Measurements from ENCODE around the gene DAB2IP.

The DAB2IP gene

DNA sequence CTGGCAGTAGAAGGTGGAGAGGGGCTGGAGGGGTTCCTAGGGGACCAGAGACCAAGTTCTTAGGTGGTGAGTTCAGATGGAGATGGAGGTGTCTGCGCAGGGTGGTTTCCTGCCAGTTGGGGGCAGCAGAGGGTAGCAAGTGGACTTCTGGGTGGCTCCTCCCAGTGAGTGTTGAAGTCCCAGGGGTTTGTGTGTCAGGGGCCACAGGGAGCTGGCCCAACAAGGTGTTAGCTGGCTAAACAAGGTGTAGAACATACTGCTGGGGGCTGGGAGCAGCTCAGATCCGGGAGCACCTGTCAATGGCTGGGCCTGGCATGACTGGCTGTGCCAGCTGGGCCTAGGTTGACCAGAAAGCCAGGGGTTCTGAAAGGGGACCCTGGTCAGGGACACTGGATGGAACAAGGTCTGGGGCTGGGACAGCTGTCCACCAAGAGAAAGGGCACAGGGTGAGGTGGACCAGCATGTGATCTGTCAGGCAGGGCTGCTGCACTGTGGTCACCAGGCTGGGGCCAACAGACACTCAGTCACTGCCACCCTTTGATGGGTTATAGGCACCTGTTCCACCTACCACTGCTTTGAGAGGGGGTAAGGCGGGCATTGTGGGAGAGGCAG is 35.6 kb downstream of the DAB2IP start:
- peak; percentile 68 to 73 for DNase-seq

DNA sequence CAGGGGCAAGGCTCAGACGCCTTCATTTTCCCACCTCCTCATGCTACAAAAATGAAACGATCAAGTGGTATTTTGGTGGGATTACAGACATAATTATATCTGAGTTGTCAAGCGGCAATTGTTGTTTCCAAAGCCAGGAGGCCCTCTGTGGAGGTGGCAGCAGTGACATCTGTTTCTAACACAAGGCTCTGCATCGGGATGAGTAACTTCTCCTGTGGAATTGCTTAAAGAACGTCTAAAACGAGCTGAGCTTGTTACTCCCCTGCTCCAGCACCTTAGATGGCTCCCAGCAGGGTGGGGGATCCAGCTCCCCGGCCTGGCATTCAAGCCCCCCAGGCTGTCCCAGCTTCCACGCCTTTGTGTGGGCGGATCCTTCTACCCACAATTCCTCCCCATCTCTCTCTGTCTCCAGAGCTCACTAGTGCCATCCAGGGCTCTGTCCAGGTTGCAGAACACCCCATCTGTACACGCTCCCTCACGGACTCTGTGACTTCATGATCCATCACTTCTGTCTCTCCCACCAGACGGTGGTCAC is 36.8 kb downstream of the DAB2IP start:
- no peak for DNase-seq

DNA sequence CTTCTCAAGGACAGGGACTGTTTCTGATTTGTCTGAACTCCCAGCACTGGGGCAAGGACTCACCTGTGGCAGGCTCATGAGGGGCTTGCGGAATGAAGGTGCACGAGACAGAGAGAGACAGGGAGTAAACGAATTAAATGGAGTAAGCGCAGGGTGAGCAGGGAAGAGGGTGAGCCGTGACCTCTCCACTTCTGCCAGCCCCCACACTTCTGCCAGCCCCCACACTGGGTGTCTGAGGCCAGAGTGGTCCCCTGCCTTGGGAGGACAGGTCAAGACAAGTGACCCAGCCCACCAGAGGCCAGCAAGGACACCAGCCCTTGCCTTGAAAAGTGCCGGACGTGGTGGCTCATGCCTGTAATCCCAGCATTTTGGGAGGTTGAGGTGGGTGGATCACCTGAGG is 37.2 kb downstream of the DAB2IP start:
- no peak for DNase-seq

DNA sequence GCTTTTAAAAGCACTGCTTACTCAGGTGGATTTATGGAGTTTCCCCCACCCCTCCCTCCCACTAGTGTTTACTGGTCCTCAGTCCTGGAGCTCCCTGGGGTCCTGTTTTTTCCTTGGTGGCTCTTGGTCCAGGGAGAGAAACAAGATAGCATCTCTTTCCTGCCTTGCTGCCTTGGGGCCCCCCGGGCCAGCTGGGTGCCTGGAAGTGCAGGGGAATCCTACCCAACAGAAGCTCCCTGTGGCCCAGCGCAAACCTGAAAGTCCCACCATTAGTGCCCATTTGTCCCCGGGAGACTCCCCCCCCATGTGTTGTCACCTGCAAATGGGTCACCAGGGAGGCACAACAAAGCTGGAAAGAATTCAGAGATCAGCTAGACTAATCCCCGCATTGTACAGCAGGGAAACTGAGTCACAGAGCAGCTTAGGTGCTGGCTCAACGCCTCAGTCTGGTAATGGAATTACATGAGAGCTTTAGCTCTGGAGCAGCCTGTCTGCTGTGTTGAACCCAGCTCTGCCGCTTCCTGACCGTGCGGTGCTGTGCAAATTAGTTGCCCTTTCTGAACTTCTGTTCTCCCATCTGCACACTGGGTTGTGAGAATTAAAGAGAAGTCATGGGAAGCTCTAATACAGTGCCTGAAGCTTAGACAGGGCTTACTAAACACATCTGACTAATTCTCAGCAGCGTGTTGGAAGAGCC is 38.2 kb downstream of the DAB2IP start:
- DNase-seq, result no peak

DNA sequence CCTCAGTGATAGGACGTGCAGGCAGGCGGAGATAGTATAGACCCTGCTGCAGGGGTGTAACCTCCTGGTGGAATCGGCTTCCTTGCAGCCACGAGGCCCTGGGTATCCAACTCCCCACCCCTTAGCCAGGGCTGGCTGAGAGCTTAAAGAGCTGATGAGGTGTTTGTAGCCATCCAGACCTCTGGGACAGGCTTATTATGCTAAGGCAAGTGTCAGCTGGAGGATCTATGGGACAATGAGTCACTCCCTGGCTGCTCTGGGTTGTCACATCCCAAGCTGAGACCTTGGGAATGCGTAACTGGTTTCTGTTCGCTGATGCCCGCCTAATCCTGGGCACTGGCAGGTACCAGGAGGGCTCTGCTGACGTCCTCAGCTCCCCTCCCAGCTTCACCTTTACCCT is 38.9 kb downstream of the DAB2IP start:
- DNase-seq, result no peak

DNA sequence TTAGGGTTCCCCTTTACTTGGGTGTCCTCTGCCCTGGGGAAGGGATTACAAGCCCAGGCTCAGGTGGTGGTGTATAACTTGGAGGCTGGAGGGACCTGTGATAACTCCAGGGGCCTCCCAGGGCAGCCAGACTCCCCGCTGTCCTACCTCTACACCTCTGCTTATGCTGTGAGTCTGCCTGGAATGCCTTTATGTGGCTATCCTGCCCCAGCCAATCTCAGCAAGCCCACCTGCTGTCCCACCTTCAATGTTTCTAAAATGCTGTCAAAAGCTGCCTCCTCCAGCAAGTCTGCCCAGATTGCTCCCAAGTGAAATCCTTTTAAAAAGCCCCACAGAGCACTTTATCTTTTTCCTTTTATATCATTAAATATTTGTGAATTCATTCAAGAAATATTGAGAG is 39.3 kb downstream of the DAB2IP start:
- no peak for DNase-seq

DNA sequence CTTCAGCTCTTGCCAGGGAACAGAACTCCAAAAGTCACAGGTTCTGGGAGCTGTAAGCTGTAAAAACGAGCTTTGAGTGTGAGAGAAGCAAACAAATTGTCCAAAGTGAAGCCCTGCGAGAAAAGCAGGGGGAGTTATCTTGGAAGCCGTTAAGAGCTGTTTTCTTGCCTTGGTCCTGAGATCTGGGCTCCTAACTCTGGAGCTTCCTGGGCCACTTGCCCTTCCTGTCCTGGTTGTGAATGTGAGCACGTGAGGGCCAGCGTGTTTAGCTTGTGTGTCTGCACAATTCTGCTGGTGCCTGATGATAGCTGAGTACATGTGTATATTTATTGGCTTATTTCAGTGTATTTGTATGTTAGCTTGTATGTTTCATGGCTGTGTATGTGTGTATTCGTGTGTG is 40.5 kb downstream of the DAB2IP start:
- no peak for DNase-seq

DNA sequence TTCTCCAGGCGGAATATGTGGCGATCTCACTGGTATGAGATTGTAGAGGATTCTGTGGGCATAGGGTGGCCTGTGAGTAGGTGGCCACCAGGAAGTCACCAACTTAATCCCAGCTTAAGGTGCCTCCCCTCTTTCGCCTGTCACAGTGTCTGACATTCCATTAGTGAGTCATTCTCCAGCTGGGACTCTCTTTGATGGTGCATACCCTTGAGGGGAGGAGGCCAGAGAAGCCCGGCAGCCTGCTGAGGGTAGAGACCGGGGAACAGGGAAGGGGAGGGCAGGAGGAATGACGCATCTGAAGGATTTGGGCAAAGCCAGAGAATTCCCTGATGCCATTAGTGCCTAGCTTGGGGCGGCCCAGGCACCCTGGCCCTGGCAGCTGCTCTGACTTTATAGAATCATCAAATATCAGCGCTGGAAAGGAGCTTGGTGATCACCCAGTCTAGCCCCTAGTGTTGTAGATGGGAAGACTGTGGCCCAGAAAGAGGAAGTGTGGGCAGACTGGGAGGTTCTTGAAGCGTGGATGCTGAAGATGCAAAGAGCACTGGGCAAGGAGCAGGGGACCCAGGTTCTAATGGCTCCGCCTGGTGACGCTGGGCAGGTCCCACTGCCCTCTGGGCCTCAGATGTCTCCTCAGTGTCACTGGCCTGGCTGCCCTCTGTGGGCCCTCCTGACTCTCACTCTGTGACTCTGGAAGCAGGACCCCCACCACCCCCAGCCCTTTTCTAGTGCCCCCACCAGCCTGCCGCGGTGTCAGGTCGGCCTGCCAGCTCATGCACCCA is 41.4 kb downstream of the DAB2IP start:
- DNase-seq, result no peak

DNA sequence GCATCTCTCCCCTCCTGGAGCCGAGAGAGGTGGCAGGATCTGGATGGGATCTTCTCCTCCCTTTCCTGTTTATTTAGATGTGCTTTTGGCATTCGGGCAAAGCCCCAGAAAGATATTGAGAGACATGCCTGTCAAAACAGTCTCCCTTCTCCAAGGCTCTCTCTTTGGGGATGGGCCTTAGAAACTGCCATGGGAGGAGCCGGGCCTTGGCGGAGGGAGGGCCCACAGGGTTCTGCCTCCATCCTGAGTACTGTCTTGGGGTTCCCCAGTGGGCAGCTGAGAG is 41.9 kb downstream of the DAB2IP start:
- DNase-seq, result no peak

DNA sequence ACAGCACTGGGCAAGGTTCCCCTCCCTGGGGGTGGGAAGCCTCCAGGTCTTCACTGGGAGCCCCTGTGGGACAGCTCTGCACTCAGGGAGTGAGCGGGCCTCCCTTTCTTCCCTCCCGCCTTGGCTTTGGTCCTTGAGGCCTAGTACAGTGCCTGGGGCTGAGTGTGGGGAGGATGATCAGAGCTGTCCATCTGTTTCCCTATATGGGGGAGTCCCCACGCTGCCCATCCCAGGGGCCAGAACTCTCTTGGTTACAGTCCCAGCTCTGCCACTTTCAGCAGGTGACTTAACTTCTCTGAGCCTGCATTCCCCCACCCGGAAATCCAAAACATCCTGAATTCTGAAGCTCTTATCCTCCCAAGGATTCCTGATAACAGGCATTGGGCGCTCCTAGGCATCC is 42.6 kb downstream of the DAB2IP start:
- no peak for DNase-seq

DNA sequence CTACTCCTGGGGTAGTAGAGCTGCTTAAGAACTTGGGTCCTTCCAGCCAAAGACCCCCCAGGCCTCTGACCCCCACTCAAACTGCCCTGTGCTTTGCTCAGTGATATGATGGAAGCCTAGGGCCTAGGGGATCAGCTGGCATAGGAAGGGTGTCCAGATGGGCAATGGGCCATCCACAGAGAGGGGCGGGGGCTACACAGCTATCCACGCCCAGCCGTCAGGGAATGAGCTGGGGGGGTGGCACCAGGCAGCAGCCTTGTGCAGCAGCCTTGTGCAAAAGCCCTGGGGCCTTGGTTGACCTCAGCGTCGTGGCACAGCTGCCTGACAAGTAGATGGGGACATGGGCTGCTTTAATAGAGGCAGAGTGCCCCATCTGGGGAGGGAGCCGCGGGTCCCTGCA is 43.2 kb downstream of the DAB2IP start:
- no peak for DNase-seq

DNA sequence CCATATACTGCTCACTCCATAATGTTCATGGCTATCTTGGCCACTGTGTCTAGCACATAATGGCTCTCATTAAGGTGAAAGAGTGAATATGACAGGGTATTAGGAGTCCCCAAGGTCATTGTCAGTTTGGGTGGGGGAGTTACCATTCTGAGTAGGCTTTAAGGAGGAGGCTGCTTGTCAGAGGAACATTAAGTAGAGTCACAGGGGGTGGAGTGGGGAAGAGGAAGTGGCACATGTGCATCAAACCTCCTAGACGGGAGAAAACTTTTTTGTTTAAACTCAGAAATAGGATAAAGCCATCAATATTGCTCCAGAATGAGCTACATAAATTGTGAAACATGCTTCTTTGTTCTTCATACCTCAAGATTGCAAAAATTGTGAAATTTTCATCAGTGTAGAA is 45.5 kb downstream of the DAB2IP start:
- no peak for DNase-seq

DNA sequence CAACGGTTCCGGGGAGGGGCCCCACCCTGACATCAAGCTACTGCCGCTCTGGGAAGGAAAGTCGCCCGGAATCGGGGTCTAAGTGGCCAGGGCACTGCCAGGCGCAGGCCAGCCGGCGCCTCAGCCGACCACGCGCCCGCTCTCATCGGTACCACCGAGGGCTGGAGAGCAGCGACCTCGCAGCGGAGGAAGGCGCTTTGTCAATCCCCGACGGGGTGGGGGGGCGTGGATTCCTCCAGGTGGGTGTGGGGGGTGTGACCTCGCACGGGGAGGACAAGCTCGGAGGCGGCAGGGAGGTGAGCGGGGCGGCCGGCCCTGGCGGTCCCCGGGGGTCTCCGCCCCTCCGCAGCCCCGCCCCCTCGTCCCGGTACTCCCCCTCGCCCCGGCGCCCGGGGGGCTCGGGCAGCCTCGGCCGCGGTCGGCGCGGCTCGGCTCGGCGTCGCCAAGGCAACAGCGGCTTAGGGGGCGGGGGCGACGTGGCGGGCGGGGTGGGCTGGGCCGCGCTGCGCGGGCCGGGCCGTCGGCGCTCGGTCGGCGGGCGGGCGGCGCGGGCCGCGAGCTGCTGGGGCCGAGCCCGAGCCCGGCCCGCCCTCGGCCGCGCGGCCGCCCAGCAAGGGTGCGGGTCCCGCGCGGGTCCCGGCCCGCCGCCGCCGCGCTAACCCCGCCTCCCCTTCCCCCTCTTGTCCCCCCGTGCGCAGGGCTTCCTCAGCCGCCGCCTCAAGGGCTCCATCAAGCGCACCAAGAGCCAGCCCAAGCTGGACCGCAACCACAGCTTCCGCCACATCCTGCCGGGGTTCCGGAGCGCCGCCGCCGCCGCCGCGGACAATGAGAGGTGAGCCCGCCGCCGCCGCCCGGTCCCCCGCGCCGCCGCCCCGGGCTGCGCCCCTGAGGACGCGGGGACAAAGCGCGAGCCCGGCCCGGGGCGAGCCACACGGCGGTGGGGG is 47.5 kb downstream of the DAB2IP start:
- peak; percentile 31 to 34 for DNase-seq

DNA sequence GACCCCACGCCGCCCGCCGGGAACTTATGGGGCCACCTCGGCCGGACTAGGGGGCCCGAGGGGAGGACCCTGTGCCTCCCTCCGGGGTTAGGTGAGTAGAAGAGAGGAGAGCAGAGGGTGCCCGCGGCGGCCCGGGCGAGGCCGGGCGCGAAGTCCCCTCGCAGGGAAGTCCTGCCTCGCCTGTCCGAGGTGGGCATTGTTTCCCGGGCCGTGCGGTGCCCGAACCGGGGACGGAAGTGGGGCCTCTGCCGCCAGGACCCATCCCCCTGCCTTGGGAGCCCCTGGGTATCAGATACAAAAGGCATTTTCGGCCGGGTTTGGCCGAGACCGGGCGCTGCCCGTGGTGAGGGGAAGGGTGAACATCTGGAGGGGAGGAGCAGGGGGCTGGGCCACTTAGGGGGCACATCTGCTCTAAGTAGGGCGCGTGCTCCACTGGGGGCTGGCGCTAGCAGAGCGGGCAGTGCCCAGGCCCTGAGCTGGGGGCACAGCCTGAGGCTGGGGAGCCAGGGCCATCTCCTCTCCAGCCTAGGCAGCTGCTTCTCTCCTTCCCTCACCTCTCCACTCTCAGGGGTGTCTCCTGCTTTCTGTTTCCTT is 48.2 kb downstream of the DAB2IP start:
- DNase-seq, result no peak

DNA sequence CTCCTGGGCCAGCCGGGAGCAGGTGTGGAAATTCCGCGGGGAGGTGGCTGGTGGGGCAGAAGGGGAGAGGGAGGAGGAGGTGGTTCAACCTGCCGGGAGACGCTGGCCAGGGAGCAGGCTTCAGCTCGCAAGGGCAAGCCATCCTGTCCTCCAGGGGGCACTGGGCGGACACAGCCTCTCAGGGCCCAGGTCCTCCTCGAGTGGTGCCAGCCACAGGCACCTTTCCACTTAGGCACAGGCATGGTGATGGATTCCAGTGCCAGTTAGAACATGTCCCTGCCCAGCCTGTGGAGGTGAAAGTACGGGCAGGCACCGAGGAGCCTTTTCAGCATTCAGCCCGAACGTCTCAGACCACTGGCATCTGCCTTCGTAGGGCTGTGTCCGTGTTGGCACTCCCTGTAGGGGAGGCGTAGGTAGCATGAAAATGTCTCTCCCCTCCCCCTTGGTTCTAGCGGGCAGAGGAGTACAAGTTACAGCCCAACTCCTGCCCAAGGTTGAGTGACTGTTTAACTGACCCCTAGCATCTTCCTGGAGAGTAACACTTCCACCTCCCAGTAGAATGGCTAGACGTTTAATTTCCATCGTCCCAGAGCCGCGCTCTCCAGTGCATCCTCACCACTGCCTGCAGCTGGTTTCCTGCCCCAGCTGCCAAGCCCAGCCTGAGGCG is 48.9 kb downstream of the DAB2IP start:
- DNase-seq, result peak in 1 of 2 donors; percentile 16

DNA sequence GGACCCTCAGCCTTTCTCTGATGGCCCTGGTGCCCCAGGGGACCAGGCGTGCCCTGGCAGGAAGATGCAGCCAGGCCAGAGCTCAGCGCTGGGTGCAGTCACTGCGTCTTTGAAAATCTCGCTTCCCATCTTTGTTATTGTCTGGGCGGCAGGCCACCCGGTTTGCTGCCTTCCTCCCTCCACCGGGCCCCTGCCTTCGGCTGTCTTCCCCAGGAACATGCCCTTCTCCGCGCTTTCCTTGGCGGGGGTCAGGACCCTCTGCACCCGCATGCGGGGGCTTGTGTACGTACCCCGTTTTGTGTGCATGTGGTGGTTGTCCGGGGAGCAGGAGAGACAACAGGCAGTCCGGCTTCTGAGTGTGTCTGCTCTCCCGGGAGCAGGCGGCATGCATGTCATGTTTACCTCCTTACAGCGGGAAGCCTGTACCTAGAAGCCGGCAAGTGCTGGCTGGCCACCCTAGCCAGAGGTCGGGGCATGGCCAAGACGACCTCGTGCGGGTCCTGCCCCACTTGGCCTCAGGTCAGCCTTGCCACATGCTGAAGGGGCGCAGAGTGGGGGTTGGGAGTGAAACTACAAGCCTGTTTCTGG is 49.5 kb downstream of the DAB2IP start:
- no peak for DNase-seq

DNA sequence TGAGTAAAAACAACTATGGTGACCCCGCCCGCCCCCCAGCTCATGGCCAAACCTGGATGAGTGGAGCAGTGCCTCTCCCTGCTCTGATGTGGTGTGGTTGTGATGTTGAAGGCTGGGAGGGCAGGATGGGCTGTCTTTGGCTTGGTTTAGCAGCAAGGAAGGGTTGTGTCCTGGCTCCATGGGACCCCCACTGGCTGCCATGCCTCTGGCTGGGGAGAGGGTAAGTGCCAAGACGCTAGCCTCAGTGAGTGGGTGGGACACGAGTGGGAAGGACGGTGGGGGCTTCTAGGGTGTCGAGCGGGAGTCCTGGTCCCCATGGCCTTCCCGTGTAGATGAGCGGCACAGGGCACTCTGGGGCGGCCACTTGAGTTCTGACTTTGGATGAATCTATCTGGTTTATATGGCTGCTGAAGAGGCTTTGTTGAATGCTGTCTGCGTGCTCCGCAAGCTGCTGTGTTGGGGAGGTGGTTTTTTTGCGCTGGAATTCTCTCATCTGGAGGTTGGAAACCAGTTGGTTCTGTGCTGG is 50.4 kb downstream of the DAB2IP start:
- DNase-seq, result no peak

DNA sequence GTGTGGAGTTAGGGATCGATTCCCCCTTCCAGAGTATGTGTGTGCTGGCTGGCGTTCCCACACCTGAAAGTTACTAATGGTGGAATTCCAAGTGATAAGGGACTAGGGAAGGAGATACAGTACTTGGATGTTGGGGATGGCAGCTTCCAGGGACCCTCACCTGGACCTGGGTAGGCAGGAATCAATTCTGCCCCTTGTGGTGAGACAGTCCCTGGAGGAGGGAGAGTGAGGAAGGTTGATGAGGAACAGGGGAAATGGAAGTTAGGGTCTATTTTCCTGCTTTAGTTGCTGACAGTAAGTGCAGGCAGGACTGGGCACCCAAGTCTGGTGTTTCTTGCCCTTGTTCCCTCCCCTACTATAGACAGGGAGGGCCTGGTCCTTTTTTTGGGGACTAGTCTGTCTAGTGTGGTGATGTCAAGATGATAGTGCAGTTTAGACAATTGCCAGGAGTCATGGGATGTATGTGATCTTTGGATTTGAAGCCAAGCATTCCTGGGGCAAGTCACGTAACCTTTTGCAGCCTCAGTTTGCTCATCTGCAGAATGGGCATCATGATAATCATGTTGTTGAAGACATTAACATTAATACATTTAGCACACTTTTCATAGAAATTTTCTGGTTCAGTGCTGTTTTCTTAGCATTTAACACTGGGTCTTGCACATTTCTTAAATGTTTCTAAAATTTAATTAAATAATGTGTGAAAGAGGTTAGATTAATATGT is 51.7 kb downstream of the DAB2IP start:
- DNase-seq, result no peak

DNA sequence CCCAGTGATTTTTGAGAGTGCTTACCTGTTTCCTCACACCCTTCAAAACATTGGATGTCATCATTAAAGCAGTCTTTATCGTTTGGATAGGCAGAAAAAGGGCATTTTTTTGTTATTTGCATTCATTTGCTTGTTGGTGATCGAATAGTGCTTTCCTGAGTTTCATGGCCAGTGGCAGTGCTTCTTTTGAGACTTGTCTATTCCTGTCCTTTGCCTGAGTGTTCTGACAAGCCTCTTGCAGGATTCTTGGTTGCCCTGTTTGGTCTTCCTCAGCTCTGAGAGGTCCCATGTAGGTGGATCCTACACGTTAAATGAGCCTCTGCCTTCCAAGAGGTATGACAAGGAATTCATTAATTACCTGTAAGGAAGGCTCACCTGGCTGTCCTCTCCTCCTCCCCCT is 52.8 kb downstream of the DAB2IP start:
- no peak for DNase-seq

DNA sequence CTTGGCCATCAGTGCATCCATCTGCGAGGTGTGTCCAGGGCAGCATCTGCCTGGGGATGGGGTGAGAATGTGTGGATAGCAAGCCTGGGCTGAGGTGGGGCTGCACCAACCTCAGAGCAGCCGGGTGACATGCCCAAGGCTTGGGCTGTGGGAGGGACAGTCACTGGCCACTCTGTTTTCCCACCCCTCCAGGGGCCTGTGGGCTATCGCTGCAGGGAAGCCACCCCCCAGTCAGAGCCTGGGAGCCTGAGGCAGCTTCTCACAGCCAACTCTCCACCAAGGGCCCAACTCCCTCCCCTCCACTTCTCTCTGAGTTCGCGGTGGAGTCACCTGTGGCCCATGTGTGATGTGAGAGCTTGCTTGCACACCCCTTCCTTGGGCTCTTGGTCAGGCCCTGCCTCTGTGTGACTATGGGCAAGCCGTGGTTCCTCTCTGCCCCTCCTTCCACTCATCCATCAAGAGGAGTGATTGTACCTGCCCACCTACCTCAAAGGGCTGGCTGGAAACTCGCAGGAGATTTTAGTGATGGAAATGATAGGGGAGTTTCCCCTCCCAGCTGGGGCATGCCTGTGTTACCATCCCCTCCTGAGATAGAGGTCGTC is 54.8 kb downstream of the DAB2IP start:
- DNase-seq, result no peak
